ENCODE data around the gene CCDC183.

Gene CCDC183

GRCh38 chr9:136782452-136782851 is 13.7 kb upstream of the CCDC183 start:
- in situ Hi-C loops (cut with MboI; ENCODE audit: low sequenced_read_pairs), result loop anchor here (25.0 kb wide), 1 partner anchor 255 kb away; the partner anchor contains the start of genes ABCA2, FUT7 and NPDC1

DNA sequence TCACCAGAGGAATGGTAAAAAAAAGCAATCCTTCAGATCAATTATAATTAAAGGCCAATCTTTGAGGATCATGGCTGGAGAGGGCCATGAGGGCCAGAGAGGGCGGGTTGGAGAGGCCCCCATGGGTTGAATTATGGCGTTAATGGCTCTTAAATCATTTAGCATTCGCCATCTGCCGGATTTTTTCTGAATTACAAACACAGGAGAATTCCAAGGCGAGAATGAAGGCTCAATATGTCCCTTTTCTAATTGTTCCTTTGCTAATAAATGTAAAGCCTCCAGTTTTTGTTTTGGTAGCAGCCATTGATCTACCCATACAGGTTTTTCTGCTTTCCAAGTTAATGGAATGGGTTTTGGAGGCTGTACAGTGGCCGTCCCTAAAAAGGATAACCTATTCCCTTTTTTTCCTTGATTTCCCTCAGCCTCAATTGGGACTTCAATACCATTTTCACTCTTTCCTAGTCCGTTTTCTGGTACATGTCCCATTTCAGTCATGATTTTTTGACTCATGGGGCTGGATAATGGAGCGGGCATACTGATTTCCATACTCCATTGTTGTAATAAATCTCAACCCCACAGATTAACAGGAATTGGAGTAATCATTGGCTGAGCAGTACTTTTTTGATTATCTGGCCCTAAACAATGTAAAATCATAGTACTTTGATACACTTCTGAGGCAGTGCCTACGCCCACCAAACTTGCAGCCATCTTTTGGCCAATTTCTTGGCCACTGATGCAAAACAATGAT is 11.7 kb upstream of the CCDC183 start:
- in situ Hi-C loops (cut with MboI; ENCODE audit: low sequenced_read_pairs), result loop anchor here (25.0 kb wide), 1 partner anchor 253 kb away; the partner anchor contains the start of genes ABCA2, FUT7 and NPDC1

DNA sequence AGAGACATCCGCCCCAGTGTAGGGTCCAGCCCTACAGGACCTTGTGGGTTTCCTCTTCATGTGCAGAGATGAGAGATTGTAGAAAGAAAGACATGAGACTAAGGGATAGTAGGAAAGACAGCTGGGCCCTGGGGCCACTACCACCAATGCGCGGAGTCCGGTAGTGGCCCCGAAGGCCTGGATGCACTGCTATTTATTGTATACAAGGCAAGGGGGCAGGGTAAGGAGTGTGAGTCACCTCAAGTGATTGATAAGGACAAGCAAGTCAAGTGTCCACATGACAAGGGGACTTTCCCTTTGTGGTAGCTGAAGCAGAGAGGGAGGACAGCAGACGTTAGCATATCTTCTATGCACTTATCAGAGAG is 11.2 kb upstream of the CCDC183 start:
- in situ Hi-C loops (cut with MboI; ENCODE audit: low sequenced_read_pairs), result loop anchor here (25.0 kb wide), 1 partner anchor 252 kb away; the partner anchor contains the start of genes ABCA2, FUT7 and NPDC1

- in situ Hi-C loops (cut with MboI; ENCODE audit: low sequenced_read_pairs), result loop anchor here (25.0 kb wide), 1 partner anchor 252 kb away; the partner anchor contains the start of genes ABCA2, FUT7 and NPDC1
These were observed 10.4 kb upstream of the CCDC183 start for GRCh38 chr9:136785565-136786355.

- in situ Hi-C loops (cut with MboI; ENCODE audit: low sequenced_read_pairs), result loop anchor here (25.0 kb wide), 1 partner anchor 251 kb away; the partner anchor contains the start of genes ABCA2, FUT7 and NPDC1
These were observed 9.7 kb upstream of the CCDC183 start for GRCh38 chr9:136786451-136786850.

GRCh38 chr9:136786983-136787382 is 9.2 kb upstream of the CCDC183 start:
- in situ Hi-C loops (cut with MboI; ENCODE audit: low sequenced_read_pairs), result loop anchor here (25.0 kb wide), 1 partner anchor 250 kb away; the partner anchor contains the start of genes ABCA2, FUT7 and NPDC1

- in situ Hi-C loops (cut with MboI; ENCODE audit: low sequenced_read_pairs), result loop anchor here (25.0 kb wide), 1 partner anchor 249 kb away; the partner anchor contains the start of genes ABCA2, FUT7 and NPDC1
These were observed 8.3 kb upstream of the CCDC183 start for GRCh38 chr9:136787690-136788400.

GRCh38 chr9:136788644-136789522 is 7.3 kb upstream of the CCDC183 start:
- in situ Hi-C loops (cut with MboI; ENCODE audit: low sequenced_read_pairs), result loop anchor here (25.0 kb wide), 1 partner anchor 248 kb away; the partner anchor contains the start of genes ABCA2, FUT7 and NPDC1

GRCh38 chr9:136789523-136789937 is 6.6 kb upstream of the CCDC183 start:
- in situ Hi-C loops (cut with MboI; ENCODE audit: low sequenced_read_pairs), result loop anchor here (25.0 kb wide), 1 partner anchor 248 kb away; the partner anchor contains the start of genes ABCA2, FUT7 and NPDC1

DNA sequence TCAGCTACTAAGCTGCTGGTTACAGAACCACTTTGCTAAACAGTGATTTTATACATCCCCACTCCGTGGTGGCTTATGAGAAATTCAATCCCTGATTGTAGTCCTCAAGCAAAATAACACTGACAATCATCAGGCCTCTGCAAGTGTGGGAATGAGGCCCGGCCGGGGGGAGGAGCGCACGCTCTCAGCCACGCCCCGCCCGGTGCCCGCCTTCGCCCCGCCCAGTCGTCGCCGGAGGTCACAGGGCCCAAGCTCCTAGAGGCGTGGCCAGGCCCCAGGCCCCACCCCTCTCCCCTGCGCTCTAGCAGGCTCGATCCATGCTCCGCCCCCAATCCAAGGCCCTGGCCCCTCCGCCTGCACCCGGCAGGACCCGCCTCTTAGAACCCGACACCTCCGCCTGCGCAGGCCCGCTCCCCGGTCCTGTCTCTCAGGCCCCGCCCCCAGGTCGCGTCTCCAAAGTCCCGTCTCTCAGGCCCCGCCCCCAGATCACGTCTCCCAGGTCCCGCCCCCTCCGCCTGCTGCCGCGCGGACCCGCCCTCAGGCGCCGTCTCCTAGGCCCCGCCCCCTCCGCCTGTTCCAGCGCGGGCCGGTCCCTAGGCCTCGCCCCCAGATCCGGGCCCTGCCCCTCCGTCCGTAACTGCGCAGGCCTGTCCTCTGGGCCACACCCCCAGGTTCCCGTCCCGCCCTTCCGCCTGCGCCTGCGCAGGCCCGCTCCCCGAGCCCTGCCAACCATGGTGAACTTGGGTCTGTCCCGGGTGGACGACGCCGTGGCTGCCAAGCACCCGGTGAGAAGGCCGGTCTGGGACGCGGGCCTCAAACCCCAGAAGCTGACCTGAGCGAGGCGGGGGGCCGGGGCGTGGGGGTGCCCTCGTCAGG is 5.3 kb upstream of the CCDC183 start, which contains the start of gene TMEM141:
Gene TMEM141 (plus strand): TSS at position 705 of the 876 bp plus-strand sequence. CDS start 27 bp downstream, at position 732.
- in situ Hi-C loops (cut with MboI; ENCODE audit: low sequenced_read_pairs), result loop anchor here (25.0 kb wide), 1 partner anchor 246 kb away; the partner anchor contains the start of genes ABCA2, FUT7 and NPDC1

- in situ Hi-C loops (cut with MboI; ENCODE audit: low sequenced_read_pairs), result loop anchor here (25.0 kb wide), 1 partner anchor 246 kb away; the partner anchor contains the start of genes ABCA2, FUT7 and NPDC1
These were observed 4.4 kb upstream of the CCDC183 start for GRCh38 chr9:136791516-136792276.

DNA sequence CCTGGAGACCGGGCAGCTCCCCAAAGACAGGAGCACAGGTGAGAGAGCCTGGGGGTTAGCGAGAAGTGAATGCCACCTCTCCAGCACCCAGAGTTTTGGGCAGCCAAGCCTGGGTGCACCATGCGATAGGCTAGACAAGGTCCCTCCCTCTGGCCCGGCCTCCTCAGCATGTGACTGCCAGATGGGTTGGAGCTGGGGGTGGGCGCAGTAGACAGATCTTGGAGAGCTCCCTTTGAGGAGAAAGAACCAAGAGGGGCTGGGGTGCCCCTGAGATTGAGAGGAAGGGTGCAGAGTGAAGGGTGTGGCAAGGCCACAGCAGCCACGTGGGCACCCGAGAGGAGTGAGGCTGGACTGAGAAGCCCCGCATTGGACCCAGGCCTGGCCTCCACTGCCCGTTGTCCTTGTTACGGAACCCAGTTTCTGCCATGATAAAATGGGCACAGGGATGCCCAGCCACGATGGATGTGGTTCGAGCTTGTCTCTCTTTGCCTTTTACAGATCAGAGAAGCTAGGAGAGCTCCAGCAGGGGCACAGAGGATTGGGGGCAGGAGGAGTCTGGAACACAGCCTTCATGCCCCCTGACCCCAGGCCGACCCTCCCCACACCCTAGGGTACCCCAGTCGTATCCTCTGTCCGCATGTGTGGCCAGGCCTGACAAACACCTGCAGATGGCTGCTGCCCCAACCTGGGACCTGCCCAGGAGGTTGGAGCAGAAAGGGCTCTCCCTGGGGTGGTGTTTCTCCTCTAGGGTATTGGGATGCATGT is 3.6 kb upstream of the CCDC183 start:
- in situ Hi-C loops (cut with MboI; ENCODE audit: low sequenced_read_pairs), result loop anchor here (25.0 kb wide), 1 partner anchor 245 kb away; the partner anchor contains the start of genes ABCA2, FUT7 and NPDC1

GRCh38 chr9:136793086-136793946 is 2.8 kb upstream of the CCDC183 start:
- in situ Hi-C loops (cut with MboI; ENCODE audit: low sequenced_read_pairs), result loop anchor here (25.0 kb wide), 1 partner anchor 244 kb away; the partner anchor contains the start of genes ABCA2, FUT7 and NPDC1

GRCh38 chr9:136794281-136794999 is 1.7 kb upstream of the CCDC183 start:
- in situ Hi-C loops (cut with MboI; ENCODE audit: low sequenced_read_pairs), result loop anchor here (25.0 kb wide), 1 partner anchor 243 kb away; the partner anchor contains the start of genes ABCA2, FUT7 and NPDC1

DNA sequence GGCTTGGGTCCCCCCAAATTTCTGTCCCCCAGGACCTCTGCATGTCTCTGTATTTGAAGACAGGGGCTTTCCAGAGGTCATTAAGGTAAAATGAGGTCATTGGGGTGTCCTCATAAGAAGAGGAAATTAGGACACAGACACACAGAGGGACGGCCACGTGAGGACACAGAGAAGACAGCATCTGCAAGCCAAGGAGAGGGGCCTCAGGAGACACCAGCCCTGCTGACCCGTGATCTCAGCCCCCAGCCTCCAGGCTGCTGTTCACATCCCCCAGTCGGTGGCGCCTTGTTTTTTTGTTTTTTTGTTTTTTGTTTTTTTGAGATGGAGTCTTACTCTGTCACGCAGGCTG is 1.2 kb upstream of the CCDC183 start:
- in situ Hi-C loops (cut with MboI; ENCODE audit: low sequenced_read_pairs), result loop anchor here (25.0 kb wide), 1 partner anchor 242 kb away; the partner anchor contains the start of genes ABCA2, FUT7 and NPDC1
